GM12878 (cell line): ENCODE data around the gene PEX6. TPM values are rescaled to one million over a fixed set of nuclear protein-coding genes. Genes with fewer than 3 reads are reported as not detected.

Source experiments
- ATAC-seq: fragments of 200-7000 bp; cut with Tn5 transposase; 3 replicates; pipeline ENCODE4 v1.9.1; 2020; ENCODE audit warnings: mild to moderate bottlenecking, moderate library complexity
- BruUV-seq: library from RNA; stranded (reverse); fragments of 400-500 nt; replicated peaks from 2 replicates; lab custom pipeline; 2021; lab: Mats Ljungman, UMichigan
- CTCF ChIA-PET: fragments of 300-600 bp; sonication (Branson Sonifier 250); formaldehyde crosslinking; extraction: SDS; loops from one replicate; lab custom pipeline; 2021; ENCODE audit warnings: inconsistent platforms; lab: Yijun Ruan, JAX
- POLR2A ChIA-PET: fragments of 350-600 bp; formaldehyde crosslinking; extraction: SDS; loops from one replicate; lab custom pipeline; 2021; ENCODE audit warnings: inconsistent platforms; lab: Charles Lee
- RAD21 ChIA-PET: fragments of 300-600 bp; sonication (Branson Sonifier 250); formaldehyde crosslinking; loops from one replicate; lab custom pipeline; 2023; ENCODE audit warnings: antibody characterized with exemption; ENCODE audit not compliant: unreplicated experiment; lab: Charles Lee
- SMC1A ChIA-PET: fragments of 300-600 bp; sonication (Branson Sonifier 250); formaldehyde crosslinking; loops from one replicate; lab custom pipeline; 2023; ENCODE audit not compliant: unreplicated experiment, uncharacterized antibody; lab: Charles Lee
- DNase-seq: peaks from one replicate; pipeline ENCODE4 v3.0.0-alpha.2; 2011; ENCODE audit warnings: low read depth, low spot score
- FAIRE-seq: peaks from 3 replicates; lab custom pipeline; 2011; peaks lifted over from hg19 to GRCh38; lab: Jason Lieb, UNC
- H2AFZ ChIP-seq: 2 replicates; pipeline ENCODE4 v1.6.0; 2011; ENCODE audit warnings: low read depth, low read length, control low read depth; ENCODE audit not compliant: control insufficient read depth
- H3K27ac ChIP-seq: 2 replicates; pipeline ENCODE4 v1.5.1; 2011; ENCODE audit warnings: control low read depth; ENCODE audit not compliant: control insufficient read depth, insufficient read depth
- H3K27me3 ChIP-seq, 2 experiments: replicated peaks in 1 of 2; 2 replicates each; pipeline versions ENCODE4 v1.6.0 to v1.6.1; 2011; ENCODE audit warnings: low read length in 1 of 2; ENCODE audit not compliant: control insufficient read depth in 2 of 2, insufficient read depth in 2 of 2
- H3K36me3 ChIP-seq, 2 experiments: 2 replicates each; pipeline ENCODE4 v1.5.1; 2011; ENCODE audit warnings: low read length in 1 of 2; ENCODE audit not compliant: control insufficient read depth in 2 of 2, insufficient read depth in 2 of 2
- H3K4me1 ChIP-seq: 2 replicates; pipeline ENCODE4 v1.6.1; 2011; ENCODE audit warnings: mild to moderate bottlenecking, low read length, moderate library complexity, mixed read lengths; ENCODE audit not compliant: control insufficient read depth, insufficient read depth
- H3K4me2 ChIP-seq: 2 replicates; pipeline ENCODE4 v1.6.0; 2011; ENCODE audit warnings: control low read depth; ENCODE audit not compliant: control insufficient read depth, insufficient read depth
- H3K4me3 ChIP-seq: fragments of 200-600 bp; sonication (generic); 2 replicates; pipeline ENCODE4 v1.5.1; 2016
- H3K79me2 ChIP-seq: 2 replicates; pipeline ENCODE4 v1.6.0; 2011; ENCODE audit warnings: low read length; ENCODE audit not compliant: control insufficient read depth, insufficient read depth
- H3K9ac ChIP-seq: 2 replicates; pipeline ENCODE4 v1.8.0; 2011; ENCODE audit warnings: low read length, control low read depth, mixed read lengths; ENCODE audit not compliant: control insufficient read depth, insufficient read depth
- H3K9me3 ChIP-seq: replicated peaks from 3 replicates; pipeline ENCODE4 v1.5.1; 2011; ENCODE audit warnings: mild to moderate bottlenecking, low read length; ENCODE audit not compliant: control insufficient read depth, insufficient read depth
- H4K20me1 ChIP-seq: 2 replicates; pipeline ENCODE4 v1.6.0; 2011; ENCODE audit not compliant: control insufficient read depth, insufficient read depth
- IRF4 ChIP-seq: IDR thresholded peaks from 2 replicates; pipeline ENCODE4 v1.6.1; 2011; ENCODE audit warnings: low read depth, low read length
- KLF5 ChIP-seq: fragments of 450-650 bp; IDR thresholded peaks from 2 replicates; pipeline ENCODE4 v1.6.1; 2014; ENCODE audit warnings: mild to moderate bottlenecking; ENCODE audit not compliant: partially characterized antibody
- RBBP5 ChIP-seq: fragments of 200-600 bp; sonication (generic); conservative IDR thresholded peaks from 2 replicates; pipeline ENCODE4 v1.6.1; 2016
- TAF1 ChIP-seq: IDR thresholded peaks from 2 replicates; pipeline ENCODE4 v1.6.1; 2011; ENCODE audit warnings: mild to moderate bottlenecking, low read depth, low read length, borderline replicate concordance
- YBX1 ChIP-seq: fragments of 450-650 bp; IDR thresholded peaks from 2 replicates; pipeline ENCODE4 v1.6.1; 2016; ENCODE audit warnings: antibody characterized with exemption
- WGBS: methylation state at CpG from one replicate; pipeline ENCODE4 v1.1.6; 2016; ENCODE audit warnings: low lambda C conversion rate; ENCODE audit not compliant: insufficient replicate concordance, insufficient coverage; ENCODE audit errors: missing lambda C conversion rate; 5-methylcytosine and 5-hydroxymethylcytosine counted together
- in situ Hi-C: fragments of 300-500 bp; cut with MboI; formaldehyde crosslinking; loops from 9 replicates; pipeline ENCODE4 v1.14.3; 2018; ENCODE audit warnings: mixed read lengths
- intact Hi-C: fragments of 100-400 bp; cut with micrococcal nuclease; formaldehyde crosslinking; loops from one replicate; pipeline ENCODE4 v1.14.2; 2022; ENCODE audit not compliant: unreplicated experiment
- polyA plus RNA-seq, 11 experiments: library from polyadenylated mRNA; depleted of rRNA in 4 of 11; unstranded in 6 of 11; stranded (reverse) in 5 of 11; fragments of >200 nt; fragmentation: Nextera tagmentation in 4 of 11; fragmentation: Illumina TruSeq in 1 of 11; extraction: Ambion mirVana in 4 of 11; extraction: Trizol in 1 of 11; gene quantifications; 1 replicate in 1 of 11; 2 replicates in 10 of 11; pipeline versions ENCODE4 v1.2.1 to v1.2.3, GENCODE V29; 2011 to 2016; ENCODE audit warnings: inconsistent platforms in 2 of 11, missing spikeins in 2 of 11, low read depth in 1 of 11
- total RNA-seq, 4 experiments: library from RNA; depleted of rRNA in 3 of 4; stranded (reverse); fragments of >200 nt in 3 of 4; fragmentation: Illumina TruSeq in 1 of 4; extraction: Trizol in 1 of 4; gene quantifications; 2 replicates each; pipeline versions ENCODE4 v1.2.1 to v1.2.3, GENCODE V29; 2013 to 2021
- TF ChIP-seq, protein P1 (sequence below): IDR thresholded peaks from 2 replicates; pipeline ENCODE4 v1.6.1; 2011; ENCODE audit warnings: borderline replicate concordance, low read depth, mild to moderate bottlenecking, moderate library complexity, mixed read lengths, low read length; ENCODE audit not compliant: insufficient read depth; ENCODE audit errors: extremely low read length
- TF ChIP-seq, protein P2 (sequence below): fragments of 450-650 bp; conservative IDR thresholded peaks from 2 replicates; pipeline ENCODE4 v1.6.1; 2017; ENCODE audit warnings: mild to moderate bottlenecking, moderate library complexity
- TF ChIP-seq, protein P3 (sequence below): fragments of 450-650 bp; IDR thresholded peaks from 2 replicates; pipeline ENCODE4 v1.6.1; 2017; ENCODE audit warnings: low read depth, mild to moderate bottlenecking, moderate library complexity
- TF ChIP-seq, protein P4 (sequence below): fragments of 150-350 bp; IDR thresholded peaks from 2 replicates; pipeline ENCODE4 v1.6.1; 2014; ENCODE audit warnings: mild to moderate bottlenecking, low read depth, low read length

PEX6 gene
- total and polyA plus RNA-seq, 10 of the 15 experiments (the other 5 are each of a cell fraction or from before 2014, with no cell fraction given) = 0.39 to 21.1 (median 7.8) TPM

DNA sequence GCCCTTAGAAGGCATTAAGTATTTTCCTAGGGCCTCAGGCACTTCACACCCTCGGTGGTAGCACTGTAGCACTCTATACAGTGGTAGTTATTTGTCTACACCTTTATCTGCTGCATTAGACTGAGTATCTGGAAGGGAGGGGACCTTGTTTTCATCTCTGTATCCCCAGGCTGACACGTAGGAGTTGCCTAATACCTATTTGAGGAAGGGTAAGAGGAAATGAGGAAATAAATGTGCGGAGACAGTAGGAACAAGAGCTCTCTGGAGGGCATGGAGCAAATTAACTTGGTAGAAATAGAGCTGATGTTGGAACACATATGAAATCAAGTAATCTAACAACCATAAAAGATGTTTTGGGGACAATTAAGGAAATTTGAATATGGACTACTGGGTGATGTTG is 45.8 kb downstream of the PEX6 start:
- peaks cover 54% of the 10 kb centered on the region for H3K79me2 ChIP-seq
- in situ Hi-C loops = no loop called here
- ATAC-seq = no peak
- H2AFZ ChIP-seq = no peak overlapping the region
- intact Hi-C loops = no loop called here
- H3K4me1 ChIP-seq = peaks cover 28% of the 10 kb centered on the region
- H3K4me3 ChIP-seq = peak overlapping the region; percentile 93
- peak overlapping the region; percentile 73 for H3K4me2 ChIP-seq
- POLR2A ChIA-PET = interaction anchor here (0.6 to 0.9 kb wide), 2 partner anchors 46 to 89 kb away, joined by 3 read pairs; partner anchors contain the start of genes PEX6 and RRP36
- WGBS = 52% methylated on average over 3 of the region's 3 CpGs
- BruUV-seq = TSS peak; percentile 4
- H4K20me1 ChIP-seq = peaks cover 12% of the 10 kb centered on the region
- TF ChIP-seq, protein P1, sequence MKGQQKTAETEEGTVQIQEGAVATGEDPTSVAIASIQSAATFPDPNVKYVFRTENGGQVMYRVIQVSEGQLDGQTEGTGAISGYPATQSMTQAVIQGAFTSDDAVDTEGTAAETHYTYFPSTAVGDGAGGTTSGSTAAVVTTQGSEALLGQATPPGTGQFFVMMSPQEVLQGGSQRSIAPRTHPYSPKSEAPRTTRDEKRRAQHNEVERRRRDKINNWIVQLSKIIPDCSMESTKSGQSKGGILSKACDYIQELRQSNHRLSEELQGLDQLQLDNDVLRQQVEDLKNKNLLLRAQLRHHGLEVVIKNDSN = no peak
- TF ChIP-seq, protein P2, sequence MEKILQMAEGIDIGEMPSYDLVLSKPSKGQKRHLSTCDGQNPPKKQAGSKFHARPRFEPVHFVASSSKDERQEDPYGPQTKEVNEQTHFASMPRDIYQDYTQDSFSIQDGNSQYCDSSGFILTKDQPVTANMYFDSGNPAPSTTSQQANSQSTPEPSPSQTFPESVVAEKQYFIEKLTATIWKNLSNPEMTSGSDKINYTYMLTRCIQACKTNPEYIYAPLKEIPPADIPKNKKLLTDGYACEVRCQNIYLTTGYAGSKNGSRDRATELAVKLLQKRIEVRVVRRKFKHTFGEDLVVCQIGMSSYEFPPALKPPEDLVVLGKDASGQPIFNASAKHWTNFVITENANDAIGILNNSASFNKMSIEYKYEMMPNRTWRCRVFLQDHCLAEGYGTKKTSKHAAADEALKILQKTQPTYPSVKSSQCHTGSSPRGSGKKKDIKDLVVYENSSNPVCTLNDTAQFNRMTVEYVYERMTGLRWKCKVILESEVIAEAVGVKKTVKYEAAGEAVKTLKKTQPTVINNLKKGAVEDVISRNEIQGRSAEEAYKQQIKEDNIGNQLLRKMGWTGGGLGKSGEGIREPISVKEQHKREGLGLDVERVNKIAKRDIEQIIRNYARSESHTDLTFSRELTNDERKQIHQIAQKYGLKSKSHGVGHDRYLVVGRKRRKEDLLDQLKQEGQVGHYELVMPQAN = no peak
- TF ChIP-seq YBX1 = no peak
- TF ChIP-seq, protein P3, sequence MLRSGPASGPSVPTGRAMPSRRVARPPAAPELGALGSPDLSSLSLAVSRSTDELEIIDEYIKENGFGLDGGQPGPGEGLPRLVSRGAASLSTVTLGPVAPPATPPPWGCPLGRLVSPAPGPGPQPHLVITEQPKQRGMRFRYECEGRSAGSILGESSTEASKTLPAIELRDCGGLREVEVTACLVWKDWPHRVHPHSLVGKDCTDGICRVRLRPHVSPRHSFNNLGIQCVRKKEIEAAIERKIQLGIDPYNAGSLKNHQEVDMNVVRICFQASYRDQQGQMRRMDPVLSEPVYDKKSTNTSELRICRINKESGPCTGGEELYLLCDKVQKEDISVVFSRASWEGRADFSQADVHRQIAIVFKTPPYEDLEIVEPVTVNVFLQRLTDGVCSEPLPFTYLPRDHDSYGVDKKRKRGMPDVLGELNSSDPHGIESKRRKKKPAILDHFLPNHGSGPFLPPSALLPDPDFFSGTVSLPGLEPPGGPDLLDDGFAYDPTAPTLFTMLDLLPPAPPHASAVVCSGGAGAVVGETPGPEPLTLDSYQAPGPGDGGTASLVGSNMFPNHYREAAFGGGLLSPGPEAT = no peak
- TF ChIP-seq RBBP5 = no peak
- no peak for TF ChIP-seq IRF4
- TF ChIP-seq KLF5 = no peak
- no peak for TF ChIP-seq TAF1
- TF ChIP-seq, protein P4, sequence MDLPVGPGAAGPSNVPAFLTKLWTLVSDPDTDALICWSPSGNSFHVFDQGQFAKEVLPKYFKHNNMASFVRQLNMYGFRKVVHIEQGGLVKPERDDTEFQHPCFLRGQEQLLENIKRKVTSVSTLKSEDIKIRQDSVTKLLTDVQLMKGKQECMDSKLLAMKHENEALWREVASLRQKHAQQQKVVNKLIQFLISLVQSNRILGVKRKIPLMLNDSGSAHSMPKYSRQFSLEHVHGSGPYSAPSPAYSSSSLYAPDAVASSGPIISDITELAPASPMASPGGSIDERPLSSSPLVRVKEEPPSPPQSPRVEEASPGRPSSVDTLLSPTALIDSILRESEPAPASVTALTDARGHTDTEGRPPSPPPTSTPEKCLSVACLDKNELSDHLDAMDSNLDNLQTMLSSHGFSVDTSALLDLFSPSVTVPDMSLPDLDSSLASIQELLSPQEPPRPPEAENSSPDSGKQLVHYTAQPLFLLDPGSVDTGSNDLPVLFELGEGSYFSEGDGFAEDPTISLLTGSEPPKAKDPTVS = no peak
- TF ChIP-seq, all 136 proteins: peak for 0
- RAD21 ChIA-PET = no interaction called here
- peaks cover 22 to 43% of the 10 kb centered on the region in 2 experiments for H3K36me3 ChIP-seq
- no peaks in the 10 kb centered on the region for H3K27me3 ChIP-seq
- CTCF ChIA-PET = no interaction called here
- no peak for DNase-seq
- SMC1A ChIA-PET = interaction anchor here (0.6 to 1.0 kb wide), 2 partner anchors 13 to 542 kb away, joined by 3 read pairs; no protein-coding TSS in a partner anchor
- peak overlapping the region; percentile 31; the same call in 1 of the 2 replicates for H3K27ac ChIP-seq
- no peak for FAIRE-seq
- H3K9me3 ChIP-seq = no peaks in the 10 kb centered on the region
- H3K9ac ChIP-seq = no peak overlapping the region
